Measurements from ENCODE around the gene CAPN12.
A peak's percentile ranks its signal among the peaks of the same experiment; 100 is the strongest.

The CAPN12 gene

DNA sequence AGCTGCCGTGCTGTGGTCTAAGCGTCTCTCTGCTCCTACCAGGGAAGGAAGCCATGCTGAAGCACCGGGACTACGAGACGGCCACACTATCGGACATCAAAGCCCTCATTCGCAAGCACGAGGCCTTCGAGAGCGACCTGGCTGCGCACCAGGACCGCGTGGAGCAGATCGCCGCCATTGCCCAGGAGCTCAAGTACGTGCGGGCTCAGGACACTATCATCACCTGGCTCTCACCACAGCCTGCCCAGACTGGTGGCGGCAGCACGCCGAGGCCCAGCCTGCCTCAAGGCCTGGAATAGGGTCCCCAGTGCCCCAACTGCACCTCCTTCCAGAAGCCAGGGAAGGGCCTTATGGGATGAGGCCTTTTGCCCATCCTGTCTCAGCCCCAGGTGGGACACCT, 22.8 kb downstream of the CAPN12 start:
- DNase-seq (ENCODE audit: low read depth in 2 of 2): no peak
- TF ChIP-seq, protein P1, sequence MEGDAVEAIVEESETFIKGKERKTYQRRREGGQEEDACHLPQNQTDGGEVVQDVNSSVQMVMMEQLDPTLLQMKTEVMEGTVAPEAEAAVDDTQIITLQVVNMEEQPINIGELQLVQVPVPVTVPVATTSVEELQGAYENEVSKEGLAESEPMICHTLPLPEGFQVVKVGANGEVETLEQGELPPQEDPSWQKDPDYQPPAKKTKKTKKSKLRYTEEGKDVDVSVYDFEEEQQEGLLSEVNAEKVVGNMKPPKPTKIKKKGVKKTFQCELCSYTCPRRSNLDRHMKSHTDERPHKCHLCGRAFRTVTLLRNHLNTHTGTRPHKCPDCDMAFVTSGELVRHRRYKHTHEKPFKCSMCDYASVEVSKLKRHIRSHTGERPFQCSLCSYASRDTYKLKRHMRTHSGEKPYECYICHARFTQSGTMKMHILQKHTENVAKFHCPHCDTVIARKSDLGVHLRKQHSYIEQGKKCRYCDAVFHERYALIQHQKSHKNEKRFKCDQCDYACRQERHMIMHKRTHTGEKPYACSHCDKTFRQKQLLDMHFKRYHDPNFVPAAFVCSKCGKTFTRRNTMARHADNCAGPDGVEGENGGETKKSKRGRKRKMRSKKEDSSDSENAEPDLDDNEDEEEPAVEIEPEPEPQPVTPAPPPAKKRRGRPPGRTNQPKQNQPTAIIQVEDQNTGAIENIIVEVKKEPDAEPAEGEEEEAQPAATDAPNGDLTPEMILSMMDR (IDR thresholded peaks at IDR 0.05; ENCODE audit: low read depth, low read length): no peak
- H3K4me3 ChIP-seq (replicated peaks in 1 of 2; ENCODE audit: low read depth in 2 of 2, low read length in 2 of 2): no peak overlapping the region

DNA sequence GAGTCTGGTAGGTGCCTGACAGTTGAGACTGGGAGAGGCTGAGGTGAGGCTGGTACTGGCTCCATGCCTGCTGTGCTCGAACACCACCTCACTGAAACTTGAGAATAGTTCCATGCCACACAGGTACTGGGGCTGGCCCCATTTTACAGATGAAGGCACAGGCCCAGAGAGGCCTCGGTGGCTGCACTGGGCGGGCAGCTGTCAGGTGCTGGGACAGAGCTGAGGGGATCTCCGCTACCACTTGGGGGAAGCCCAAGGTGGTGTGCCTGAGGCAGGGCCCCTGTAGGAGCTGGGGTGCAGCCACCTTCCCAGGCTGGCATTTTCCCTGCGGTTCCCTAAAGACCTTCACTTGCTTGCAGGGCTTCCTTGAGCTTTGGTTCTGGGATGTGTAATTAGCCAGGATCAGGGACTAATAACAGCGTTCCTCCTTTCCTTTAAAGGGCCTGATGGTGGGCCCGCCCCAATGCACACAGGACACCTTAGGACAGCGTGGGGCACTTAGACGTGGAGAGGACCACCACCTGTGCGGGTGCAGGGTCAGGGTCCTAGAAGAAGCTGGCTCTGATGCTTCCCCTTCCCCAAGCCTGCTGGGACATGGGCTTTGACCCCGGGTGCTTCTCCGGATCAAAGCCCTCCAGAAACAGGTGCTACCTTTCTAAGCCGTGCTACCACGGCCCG, 23.6 kb downstream of the CAPN12 start:
- TF ChIP-seq, protein P1 (IDR thresholded peaks at IDR 0.05; ENCODE audit: low read depth, low read length): no peak
- no peak for DNase-seq (ENCODE audit: low read depth in 2 of 2)
- H3K4me3 ChIP-seq (replicated peaks in 1 of 2; ENCODE audit: low read depth in 2 of 2, low read length in 2 of 2): no peak overlapping the region

DNA sequence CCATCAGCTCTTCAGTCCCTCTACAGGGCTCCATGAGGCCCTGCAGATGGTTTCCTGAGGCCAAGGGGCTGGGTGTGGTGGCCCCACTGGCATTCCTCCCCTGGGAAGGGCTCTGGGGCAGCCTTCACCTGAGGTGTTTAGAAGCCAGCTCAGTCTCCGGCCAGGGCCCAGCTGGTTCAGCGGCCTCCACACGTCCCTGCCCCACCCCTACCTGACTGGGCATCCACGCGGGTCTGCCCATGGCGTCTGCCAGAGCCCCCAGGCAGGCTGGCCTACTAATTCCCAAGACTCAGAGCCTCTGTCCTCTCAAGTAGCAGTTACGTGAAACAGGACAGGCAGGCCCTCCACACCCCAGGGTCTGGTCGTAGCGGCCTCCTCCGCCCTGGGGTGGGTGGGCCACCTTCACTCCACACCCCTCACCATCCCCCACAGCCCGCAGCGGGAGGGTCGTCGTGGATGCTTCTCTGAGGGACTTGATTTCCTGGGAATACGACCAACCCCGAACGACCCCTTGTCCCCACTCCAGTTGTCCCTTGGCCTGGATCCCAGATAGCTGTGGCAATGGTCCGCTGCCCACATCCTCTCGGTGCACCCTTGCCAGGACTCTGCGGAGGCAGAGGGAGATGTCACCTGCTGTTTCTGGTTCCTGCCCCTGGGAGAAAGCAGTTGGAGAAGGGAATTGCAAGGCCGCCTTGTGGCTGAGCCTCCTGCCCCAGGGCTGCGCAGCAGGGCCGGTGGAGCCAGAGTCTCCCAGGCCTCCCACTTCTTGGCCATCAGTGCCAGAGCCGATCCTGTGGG, 24.3 kb downstream of the CAPN12 start:
- peak in 1 of 2 donors; percentile 37 for DNase-seq (ENCODE audit: low read depth in 2 of 2)
- H3K4me3 ChIP-seq (replicated peaks in 1 of 2; ENCODE audit: low read depth in 2 of 2, low read length in 2 of 2): no peak overlapping the region
- TF ChIP-seq, protein P1 (IDR thresholded peaks at IDR 0.05; ENCODE audit: low read depth, low read length): no peak

DNA sequence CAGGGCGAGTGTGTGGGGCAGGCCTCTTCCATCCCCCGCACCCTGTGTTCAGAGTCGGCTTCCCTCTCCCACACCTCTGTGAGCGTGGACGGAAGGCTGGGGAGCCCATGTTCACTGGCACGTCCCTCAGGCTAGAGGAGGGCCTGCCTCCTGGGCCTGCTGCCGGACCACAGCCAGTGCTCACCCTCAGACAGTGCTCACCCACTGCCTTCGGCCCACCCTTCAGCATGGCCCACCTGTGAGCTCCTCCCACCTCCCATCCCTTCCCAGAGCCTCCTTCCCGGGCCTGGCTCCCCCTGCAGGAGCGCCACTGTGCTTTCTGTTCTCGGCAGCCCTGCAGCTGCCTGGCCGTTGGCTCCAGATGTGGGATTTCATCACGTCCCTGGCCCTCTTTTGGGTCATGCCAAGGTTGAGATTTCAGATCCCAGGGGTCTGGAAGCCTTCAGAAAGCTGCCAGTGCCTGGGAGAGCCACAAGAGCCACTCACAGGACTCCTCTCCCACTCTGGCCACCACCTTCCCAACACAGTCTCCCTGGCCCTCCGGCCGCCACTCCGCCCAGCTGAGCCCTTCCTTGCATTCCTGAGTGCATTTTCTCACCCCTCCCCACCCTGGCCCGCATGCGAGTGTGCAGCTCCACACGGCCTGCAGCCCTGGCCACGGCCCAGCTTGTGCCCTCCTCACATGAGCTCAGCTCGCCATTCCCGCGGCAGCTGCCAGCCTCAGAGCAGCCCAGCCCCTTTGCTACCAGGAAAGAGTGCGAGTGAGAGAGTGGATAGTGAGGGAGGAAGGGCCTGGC, 25.3 kb downstream of the CAPN12 start:
- DNase-seq (ENCODE audit: low read depth in 2 of 2): peak; percentile 38 to 80
- TF ChIP-seq, protein P1 (IDR thresholded peaks at IDR 0.05; ENCODE audit: low read depth, low read length): peak; percentile 42
- no peak overlapping the region for H3K4me3 ChIP-seq (replicated peaks in 1 of 2; ENCODE audit: low read depth in 2 of 2, low read length in 2 of 2)

DNA sequence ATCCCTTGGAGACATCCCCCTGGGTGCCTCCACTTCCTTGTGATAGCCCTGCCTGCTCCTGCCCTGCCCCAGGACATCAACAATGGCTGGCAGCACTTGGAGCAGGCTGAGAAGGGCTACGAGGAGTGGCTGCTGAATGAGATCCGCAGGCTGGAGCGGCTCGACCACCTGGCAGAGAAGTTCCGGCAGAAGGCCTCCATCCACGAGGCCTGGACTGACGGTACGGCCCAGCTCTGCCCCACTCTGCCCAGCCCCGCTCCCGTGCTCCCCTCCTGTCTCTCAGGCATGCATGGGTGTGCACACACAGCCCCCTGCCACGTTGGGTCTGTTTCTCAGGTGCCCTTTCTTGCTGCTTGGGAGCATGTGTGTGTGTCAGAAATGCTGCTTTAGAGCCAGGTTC, 26.4 kb downstream of the CAPN12 start:
- TF ChIP-seq, protein P1 (IDR thresholded peaks at IDR 0.05; ENCODE audit: low read depth, low read length): no peak
- DNase-seq (ENCODE audit: low read depth in 2 of 2): no peak
- H3K4me3 ChIP-seq (replicated peaks in 1 of 2; ENCODE audit: low read depth in 2 of 2, low read length in 2 of 2): no peak overlapping the region

DNA sequence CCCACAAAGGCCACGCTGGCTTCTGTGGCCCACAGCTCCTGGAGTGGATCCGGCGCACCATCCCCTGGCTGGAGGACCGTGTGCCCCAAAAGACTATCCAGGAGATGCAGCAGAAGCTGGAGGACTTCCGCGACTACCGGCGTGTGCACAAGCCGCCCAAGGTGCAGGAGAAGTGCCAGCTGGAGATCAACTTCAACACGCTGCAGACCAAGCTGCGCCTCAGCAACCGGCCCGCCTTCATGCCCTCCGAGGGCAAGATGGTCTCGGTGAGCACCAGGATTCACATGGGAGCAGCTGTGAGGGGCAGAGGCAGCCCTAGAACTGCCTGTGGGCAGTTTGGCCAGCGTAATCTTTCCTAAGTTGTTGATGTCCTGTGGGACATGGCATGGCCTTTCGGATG, 27.2 kb downstream of the CAPN12 start:
- TF ChIP-seq, protein P1 (IDR thresholded peaks at IDR 0.05; ENCODE audit: low read depth, low read length): no peak
- H3K4me3 ChIP-seq (replicated peaks in 1 of 2; ENCODE audit: low read depth in 2 of 2, low read length in 2 of 2): no peak overlapping the region
- DNase-seq (ENCODE audit: low read depth in 2 of 2): no peak
